ENCODE data around the gene FBXL7.

The FBXL7 gene

DNA sequence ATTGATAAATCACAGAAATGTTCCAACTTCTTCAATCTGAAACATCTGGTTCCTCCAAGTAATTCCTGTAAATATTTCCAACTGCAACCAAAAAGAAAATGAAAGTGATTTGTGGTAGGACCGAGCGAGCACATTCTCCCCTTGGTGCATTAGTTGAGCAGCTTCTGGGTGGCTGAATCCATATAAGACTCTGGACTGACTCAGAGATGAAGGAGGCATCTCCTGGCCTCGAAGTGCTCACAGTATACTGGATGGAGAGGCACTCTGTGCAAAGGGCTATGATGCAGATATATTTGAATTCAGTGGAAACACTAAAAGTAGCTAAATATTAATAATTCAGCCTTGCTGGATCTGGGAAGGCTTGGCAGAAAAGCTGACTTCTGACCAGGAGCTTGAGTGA lies 414.7 kb downstream of the FBXL7 start:
- DNase-seq = no peak

DNA sequence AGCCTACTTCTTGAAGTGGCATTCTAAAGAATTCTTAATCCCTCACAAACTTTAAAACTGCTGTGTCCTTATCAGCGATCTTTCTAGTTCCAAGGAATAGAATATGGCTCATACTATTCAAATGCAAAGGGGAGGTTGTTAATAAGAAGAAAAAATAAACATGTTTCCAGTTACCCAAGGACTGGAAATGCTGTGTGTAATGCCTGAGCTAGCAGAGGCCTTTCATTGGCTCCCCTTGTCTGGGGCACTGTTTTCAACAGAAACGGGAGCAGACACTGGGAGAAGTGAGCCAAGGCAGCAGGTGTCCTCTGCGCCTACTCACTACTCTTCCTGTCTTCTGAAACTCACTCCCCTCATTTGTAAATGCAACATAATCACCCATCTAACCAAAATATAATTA lies 426.6 kb downstream of the FBXL7 start:
- no peak for DNase-seq

DNA sequence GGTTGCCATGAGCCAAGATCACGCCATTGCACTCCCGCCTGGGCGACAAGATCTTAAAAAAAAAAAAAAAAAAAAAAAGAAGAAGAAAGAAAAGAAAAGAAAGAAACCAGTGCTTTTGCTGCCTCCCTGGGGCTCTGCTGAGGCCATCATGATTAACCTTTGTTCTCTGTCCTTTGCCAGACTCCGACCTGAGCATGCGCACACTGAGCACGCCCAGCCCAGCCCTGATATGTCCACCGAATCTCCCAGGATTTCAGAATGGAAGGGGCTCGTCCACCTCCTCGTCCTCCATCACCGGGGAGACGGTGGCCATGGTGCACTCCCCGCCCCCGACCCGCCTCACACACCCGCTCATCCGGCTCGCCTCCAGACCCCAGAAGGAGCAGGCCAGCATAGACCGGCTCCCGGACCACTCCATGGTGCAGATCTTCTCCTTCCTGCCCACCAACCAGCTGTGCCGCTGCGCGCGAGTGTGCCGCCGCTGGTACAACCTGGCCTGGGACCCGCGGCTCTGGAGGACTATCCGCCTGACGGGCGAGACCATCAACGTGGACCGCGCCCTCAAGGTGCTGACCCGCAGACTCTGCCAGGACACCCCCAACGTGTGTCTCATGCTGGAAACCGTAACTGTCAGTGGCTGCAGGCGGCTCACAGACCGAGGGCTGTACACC lies 427.9 kb downstream of the FBXL7 start:
- no peak for DNase-seq

DNA sequence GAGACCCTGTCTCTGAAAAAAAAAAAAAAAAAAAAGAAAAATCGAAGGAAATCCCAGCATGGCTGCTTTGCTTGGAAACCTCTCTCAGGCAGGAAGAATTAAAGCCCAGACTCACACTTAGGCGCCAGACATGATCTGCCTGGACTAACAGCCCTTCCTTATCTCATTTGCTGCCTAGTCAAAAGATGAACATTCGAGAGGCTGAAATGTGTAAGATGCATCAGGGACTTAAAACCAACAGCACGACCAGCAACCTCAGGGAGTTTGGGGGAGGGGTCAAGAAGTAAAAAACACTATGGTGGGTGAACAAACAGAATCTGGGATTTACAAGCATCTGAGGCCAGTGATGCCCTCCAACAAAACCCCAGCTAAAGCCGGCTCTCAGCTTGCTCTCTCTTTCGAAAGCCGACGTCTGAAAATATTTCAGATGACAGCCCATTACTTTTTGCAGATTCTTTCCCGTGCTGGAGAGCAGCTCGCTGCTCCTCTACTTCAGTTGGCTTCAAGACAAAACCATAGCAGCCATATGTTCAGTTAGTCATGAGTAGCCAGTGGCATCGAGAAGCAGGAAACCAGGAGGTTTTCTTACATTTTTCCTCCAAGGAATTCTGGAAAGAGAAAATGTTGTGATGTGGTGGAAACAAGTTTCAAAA lies 429.8 kb downstream of the FBXL7 start:
- no peak for DNase-seq

DNA sequence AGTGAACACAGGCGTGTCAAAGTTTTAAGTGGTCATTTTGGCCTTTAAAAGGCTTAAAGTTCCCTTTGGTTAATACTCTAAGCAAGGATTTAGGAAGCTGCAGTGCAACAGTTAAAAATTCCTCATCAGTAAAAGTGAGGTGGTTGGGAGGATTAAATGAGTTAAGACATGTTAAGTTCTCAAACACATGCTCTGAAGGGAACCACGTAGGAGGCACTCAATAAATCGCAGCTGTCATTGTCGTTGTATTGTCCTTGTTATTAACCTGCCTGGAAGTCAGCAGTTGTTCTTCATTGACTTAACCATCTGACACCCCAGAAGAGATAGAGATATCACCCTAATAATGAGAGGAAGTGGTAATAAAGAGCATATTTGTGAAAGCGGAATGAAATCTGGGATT lies 432.1 kb downstream of the FBXL7 start:
- no peak for DNase-seq

DNA sequence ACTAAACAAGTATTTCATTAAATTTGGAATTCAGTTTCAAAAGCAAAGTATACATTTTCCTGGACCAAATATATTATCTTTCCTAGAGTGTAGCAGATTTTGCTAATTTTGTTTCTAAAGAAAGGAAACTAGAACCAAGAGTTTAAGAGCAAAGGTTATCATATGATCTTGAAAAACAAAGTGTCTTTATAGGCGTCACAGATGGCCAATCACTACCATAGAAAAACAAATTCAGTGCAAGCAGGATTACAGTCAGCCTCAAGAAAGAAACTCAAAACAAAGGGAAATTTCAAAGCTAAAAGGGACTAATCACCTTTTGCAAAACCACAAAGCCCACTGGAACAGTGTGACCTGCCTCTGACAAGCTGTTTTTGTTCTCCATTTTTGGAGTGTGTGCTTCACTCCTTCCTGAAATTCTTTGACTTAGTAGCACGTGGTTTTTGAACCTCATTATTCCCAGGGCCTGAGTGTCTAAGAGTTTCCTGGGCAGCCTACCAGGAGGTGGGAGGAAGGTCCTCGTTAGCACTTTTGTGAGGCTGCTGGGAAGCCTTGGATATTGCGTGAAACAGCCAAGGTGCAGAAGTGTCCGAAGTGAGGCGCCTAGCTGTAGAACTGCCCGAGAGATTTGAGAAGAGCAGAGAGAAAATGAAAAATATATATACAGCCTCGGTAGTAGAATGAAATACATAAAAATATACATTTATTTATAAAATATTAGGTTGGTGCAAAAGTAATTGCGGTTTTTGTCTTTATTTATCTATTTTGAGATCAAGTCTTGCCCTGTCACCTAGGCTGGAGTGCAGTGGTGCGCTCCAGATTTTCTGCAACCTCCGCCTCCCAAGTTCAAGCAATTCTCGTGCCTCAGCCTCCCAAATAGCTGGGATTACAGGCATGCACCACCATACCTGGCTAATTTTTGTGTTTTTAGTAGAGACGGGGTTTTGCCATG lies 433.6 kb downstream of the FBXL7 start:
- no peak for DNase-seq

DNA sequence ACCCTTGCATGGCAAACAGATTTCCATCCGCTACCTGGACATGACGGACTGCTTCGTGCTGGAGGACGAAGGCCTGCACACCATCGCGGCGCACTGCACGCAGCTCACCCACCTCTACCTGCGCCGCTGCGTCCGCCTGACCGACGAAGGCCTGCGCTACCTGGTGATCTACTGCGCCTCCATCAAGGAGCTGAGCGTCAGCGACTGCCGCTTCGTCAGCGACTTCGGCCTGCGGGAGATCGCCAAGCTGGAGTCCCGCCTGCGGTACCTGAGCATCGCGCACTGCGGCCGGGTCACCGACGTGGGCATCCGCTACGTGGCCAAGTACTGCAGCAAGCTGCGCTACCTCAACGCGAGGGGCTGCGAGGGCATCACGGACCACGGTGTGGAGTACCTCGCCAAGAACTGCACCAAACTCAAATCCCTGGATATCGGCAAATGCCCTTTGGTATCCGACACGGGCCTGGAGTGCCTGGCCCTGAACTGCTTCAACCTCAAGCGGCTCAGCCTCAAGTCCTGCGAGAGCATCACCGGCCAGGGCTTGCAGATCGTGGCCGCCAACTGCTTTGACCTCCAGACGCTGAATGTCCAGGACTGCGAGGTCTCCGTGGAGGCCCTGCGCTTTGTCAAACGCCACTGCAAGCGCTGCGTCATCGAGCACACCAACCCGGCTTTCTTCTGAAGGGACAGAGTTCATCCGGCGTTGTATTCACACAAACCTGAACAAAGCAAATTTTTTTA lies 436.7 kb downstream of the FBXL7 start:
- no peak for DNase-seq

DNA sequence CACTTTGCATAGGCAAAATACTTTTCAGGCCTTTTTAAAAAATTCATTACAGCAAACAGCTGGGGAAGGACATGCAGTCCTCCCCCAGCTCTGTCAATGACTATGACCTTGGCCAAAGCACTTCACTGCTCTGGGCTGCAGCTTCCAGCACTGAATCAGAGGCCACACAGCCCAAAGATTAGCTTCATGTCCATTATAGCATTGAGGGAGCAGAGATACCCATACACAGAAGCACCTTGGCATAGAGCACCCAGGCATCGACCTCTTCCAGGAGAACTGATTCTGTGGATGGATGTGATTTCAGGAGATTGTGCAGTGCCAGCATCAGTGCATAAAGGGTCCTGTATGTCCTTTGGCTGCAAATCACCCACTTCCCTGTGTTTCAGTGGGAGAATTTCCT lies 437.7 kb downstream of the FBXL7 start:
- no peak for DNase-seq

DNA sequence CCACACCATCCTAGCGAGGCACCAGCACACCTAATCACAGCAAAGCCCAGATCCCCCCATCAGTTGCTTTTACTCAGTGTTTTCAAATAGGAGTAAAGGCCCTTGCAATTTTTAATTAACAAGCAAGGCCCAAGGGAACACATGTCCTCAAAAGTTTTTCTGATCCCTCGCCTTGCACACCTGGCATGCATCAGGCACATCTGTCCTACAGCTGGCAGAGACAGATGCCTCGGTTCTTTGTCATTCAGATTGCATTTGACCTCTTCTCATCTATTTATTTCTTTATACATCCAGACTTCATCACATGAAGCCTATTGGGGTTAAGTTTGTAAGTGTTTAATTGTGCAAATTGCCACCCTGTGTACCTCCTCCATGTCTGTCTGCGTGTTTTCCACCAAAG lies 438.2 kb downstream of the FBXL7 start:
- no peak for DNase-seq

DNA sequence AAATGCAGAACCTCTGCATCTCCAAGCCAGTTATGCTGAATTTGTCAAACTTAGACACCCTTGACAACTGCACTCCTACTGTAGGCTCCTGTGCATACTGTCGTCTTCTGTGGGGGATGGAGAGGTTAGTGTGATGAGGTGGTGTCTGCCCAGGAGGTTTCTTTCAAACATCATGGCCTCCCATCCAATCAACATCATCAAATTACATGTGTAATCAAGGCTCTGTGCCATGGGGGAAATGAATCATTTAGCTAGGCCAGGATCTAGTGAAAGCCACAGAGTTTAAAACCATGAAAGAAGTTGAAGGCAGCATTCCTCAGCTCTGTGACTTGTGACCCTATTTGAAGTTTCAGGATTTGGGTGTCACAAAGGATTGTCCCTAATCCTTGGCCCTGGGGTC lies 439.0 kb downstream of the FBXL7 start:
- no peak for DNase-seq

DNA sequence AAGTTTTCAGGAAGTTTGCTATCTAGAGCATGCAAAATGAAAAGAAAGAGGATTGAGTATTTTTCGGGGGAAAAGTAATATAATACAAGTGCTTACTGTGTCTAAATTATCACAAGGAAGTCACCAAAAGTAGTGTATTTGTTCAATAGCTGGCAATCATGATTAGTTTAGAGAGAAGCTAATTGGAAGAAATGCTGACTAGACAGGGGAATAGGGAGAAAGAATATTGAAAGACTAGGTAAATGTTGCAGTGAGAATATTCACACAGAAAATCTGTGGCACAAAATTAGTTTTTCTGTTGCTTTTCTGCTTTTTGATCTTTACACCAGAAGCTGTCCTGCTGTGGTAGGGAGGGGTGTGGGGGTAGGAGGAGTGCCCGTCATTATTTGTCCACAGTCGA lies 440.9 kb downstream of the FBXL7 start:
- DNase-seq = no peak

DNA sequence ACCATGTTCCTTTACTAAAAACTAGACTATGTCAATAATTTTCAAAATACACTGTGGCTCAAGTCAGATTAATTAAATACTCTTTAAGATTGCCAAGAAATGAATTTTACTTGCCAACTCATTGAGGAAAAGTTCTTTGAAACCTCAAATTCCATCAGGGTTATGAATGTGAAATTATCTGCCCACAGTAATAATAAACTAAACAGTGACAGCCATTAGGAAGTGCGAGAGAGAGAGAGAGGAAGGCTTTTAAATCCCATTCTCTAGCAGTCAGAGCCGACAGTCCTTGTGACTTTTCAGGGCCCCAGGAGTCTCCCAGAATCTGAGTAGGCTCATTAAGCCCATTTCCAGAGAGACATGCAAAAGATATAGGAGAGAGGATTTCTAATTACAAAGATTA lies 443.5 kb downstream of the FBXL7 start:
- no peak for DNase-seq

DNA sequence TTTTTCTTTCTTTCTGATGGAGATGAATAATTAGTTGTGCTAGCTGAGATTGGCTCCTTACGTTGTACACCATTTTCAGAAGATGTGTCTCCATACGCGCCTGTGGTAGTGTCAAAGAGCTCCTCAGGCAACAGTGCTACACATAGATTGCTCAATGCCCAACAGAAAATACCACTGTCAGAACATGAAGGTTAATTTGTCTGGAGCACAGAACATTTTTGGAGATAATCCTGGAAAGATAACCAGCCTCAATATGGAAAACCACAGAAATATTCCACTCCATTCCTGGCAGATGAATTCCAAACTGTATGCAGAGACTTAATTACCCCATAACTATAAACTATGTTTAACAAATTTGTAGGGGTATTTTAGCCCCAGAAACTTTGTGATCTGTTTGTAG lies 446.0 kb downstream of the FBXL7 start:
- DNase-seq = no peak

DNA sequence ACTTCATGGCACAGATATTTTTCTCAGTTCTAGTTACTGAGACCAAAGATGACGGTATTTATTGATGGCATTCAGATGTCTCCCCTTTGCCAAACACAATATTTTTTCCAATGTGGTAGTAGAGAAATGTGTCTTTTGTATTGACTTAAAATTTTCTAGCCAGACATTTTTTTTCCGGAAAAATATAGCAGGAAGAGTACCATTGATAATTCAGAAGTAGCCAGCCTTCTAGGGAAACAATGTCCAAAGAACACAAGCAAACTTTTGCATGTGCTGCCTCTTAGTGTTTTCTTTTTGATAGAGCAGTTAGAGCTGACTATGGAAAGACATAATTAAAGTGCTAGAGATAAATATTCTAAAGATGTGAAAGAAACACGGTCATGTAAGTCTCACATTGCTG lies 448.2 kb downstream of the FBXL7 start:
- no peak for DNase-seq

DNA sequence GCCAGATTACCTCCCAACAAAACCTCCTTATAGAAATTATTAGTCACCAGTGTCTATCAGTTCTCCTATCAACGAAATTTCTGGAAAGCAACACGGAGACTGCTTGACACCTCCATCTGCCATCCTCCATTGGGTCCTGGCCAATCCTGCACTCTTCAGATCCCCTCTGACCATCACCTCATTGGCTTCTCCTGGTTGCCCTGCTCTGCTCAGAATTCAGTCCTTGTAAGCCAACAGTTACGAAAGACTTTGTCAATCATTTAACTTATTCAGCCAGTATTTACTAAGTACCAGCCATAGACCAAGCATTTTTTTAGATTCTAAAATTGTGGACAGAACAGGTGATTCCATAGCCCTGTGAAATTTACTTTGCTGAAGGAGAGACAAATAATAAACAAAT lies 451.1 kb downstream of the FBXL7 start:
- DNase-seq = no peak

DNA sequence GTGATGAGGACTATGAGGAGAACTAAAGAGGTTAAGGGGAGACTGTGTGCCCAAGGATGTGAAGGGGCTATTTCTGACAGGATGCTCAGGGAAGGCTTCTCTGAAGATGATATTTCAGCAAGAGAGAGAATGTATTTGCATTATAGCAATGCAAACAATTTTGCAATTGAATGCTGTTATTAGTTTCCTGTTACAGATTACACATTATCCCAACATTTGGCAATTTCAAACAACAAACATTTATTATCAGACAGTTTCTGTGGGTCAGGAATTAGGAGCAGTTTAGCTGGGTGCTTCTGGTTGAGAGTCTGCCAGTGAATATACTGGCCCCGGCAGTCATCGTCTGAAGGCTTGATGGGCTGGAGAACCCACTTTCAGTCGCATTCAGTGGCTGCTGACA lies 451.6 kb downstream of the FBXL7 start:
- no peak for DNase-seq

DNA sequence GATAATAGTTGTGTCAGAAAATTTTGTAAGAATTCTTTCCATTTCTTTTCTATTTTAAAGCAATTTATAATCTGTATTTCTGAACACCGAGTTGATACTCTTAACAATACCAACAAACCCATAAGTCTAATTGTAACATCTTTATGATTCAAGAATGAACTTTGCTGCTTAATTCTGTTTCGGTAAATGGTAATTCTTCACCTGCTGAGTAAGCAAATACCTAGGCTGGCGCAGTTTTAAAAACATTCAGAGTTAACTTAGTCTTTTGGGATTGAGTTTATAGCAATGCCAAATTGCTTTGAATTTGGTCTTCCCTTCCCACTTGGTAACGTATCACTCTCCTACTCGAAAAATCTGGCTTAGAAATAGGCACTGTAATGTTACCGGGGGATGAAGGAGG lies 456.6 kb downstream of the FBXL7 start:
- no peak for DNase-seq

DNA sequence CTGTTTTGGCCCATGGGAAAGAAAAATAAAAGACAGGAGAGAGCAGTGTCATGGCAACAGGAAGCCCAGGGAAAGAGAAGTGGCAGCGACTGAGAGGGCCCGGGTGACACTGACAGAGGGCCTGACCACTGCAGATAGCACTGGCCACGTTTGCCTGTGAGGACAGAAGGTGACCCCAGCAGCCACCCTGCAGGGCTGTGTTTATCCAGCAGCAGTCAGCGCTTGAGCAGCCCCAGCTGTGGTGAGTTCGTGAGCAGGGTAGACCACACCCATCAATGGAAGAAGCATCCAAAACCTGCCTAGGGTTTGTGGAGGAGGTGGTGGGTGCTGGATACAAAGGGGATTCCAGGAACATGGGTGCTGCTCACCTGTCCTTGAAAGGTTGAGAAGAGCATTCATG lies 457.1 kb downstream of the FBXL7 start:
- no peak for DNase-seq

DNA sequence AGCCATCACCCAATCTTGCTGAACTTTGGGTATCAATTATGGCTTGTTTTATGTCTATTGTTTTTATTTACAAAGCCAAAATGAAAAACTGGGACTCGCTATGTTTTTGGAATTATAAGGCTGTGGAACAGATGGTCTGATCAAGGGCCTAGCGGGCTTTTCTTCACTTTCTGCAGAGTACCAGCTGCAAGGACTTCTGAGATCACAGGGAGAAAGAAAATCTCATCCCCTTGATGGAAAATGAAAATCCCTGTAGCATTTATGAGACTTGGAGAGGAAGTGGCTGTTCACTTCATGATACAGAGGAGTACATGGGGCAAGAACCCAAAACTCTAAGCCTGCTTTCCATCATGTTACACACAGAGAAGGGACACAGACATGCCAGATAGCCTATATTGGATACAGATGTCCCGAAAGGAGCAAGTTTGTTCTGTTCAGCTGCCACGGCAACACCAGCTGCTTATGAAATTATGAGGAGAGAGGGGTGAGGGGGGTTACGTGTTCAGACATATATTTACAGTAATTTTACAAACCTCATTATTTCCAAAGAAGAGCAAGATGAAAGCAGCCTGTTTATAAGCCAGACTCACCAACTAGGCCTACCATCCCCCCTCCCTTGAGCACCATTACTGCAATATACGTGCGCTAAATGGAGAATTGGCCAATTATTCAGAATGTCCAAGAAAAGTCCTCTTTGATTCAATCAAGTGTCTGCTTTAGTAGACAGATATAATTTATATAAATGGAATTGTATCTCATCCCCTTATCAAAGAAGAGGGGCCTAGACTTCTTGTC lies 459.6 kb downstream of the FBXL7 start:
- DNase-seq = no peak

DNA sequence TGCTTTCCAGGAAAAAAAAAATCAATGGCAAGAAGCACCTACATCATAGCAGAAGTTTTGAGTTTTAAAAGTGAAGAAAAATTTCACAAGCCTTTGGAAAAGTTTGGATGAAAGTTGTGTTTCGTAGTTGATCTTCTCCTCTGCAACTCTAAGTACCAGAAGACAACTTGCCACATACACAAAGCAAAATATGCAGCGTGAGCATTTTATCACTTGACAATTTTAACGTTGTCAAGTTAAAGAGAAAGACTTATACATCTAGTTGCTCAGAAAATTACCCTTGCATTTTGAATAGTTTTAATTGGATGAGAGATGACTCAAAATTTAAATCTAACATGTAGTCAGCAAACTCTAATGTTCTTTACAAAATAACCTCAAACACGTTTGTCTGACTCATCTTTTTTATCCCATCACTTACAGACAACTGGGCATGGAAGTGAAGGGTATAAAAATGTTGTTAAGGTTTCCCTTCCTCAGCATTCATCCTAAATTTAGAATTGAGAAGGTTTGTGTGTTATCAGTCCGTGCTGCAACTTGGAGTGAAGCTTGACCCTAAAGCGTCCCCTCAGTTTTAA lies 466.2 kb downstream of the FBXL7 start:
- no peak for DNase-seq

DNA sequence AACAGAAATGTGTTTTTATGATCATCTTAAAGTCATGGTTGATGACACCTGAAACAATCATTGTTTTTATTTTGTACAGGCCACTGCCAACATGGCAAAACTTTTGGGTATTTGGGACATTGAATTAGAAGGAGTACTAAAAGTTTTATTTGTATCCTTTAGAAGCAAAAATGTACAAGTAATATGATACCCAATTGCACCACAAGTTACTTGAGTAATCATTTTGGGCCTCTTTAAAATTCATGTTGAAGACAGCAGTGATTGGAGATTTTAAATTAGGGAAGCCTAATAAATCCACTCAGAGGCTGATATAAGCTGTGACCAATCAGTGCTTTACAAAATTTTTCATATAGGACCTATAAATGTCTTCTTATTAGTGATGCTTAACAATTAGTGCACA lies 466.7 kb downstream of the FBXL7 start:
- DNase-seq = no peak

DNA sequence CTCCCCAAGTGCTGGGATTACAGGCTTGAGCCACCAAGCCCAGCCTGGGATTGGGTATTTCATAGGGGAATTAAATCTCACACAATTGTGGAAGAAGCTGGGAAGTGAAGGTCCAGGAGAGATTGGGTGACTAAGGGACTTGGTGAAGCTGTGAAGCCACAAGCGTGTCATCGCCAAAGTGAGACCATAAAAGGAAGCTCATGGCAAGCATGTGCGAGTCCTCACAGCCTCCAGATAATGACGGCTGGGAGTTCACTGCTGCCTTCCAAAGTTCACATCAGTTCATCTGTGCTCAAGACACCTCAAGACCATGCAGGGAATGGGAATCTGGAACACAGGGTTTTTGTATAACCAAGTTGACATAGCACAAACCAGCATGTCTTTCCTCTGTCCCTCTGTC lies 469.0 kb downstream of the FBXL7 start:
- DNase-seq = no peak

Data from CD4-positive, alpha-beta T cell treated with Interleukin-17A for 4 hours (primary cell).